ENCODE results near the gene CTNNBL1. TPM values are rescaled to one million over a fixed set of nuclear protein-coding genes. Genes with fewer than 3 reads are reported as not detected.

CTNNBL1 gene
- total and polyA plus RNA-seq, 2 experiments from 2014 or later = 36.3 to 68.7 TPM

- H4K20me1 ChIP-seq (replicated peaks; ENCODE audit: insufficient read depth) = peaks cover under 1% of the 10 kb centered on the region; the same call in 1 of the 2 replicates
- Mint-ChIP-seq H3K4me1 (peaks cover 23% of the 10 kb centered on the region), H3K27me3 (ENCODE audit: insufficient read depth, low read depth, poor library complexity) (peaks cover 2% of the 10 kb centered on the region), H3K9me3 (no peaks in the 10 kb centered on the region), H3K4me3 (no peak overlapping the region), H3K27ac (no peak overlapping the region), H3K36me3 (ENCODE audit: low read depth) (no peaks in the 10 kb centered on the region)
- no peaks in the 10 kb centered on the region for H3K79me2 ChIP-seq (replicated peaks; ENCODE audit: insufficient read depth)
- no peak overlapping the region for H2AFZ ChIP-seq
- H3K27me3 ChIP-seq (ENCODE audit: insufficient read depth) = no peaks in the 10 kb centered on the region
- 0 out of 2 replicates have a peak, but pooled peaks cover 5% of the 10 kb centered on the region for H3K36me3 ChIP-seq (ENCODE audit: insufficient read depth)
- H3K4me1 ChIP-seq (ENCODE audit: insufficient read depth) = 0 out of 2 replicates have a peak, but pooled peaks cover 5% of the 10 kb centered on the region
- no peaks in the 10 kb centered on the region for H3F3A ChIP-seq (replicated peaks; ENCODE audit: low read depth)
- no peak for DNase-seq (ENCODE audit: low spot score)
- no peak for ATAC-seq
- H3K9me2 ChIP-seq (ENCODE audit: insufficient read depth) = no peaks in the 10 kb centered on the region
- no peak overlapping the region for H3K4me3 ChIP-seq
- H3K4me2 ChIP-seq = no peak overlapping the region
- no peak overlapping the region for H3K27ac ChIP-seq (ENCODE audit: low read depth)
- TF ChIP-seq, protein P1, sequence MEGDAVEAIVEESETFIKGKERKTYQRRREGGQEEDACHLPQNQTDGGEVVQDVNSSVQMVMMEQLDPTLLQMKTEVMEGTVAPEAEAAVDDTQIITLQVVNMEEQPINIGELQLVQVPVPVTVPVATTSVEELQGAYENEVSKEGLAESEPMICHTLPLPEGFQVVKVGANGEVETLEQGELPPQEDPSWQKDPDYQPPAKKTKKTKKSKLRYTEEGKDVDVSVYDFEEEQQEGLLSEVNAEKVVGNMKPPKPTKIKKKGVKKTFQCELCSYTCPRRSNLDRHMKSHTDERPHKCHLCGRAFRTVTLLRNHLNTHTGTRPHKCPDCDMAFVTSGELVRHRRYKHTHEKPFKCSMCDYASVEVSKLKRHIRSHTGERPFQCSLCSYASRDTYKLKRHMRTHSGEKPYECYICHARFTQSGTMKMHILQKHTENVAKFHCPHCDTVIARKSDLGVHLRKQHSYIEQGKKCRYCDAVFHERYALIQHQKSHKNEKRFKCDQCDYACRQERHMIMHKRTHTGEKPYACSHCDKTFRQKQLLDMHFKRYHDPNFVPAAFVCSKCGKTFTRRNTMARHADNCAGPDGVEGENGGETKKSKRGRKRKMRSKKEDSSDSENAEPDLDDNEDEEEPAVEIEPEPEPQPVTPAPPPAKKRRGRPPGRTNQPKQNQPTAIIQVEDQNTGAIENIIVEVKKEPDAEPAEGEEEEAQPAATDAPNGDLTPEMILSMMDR (conservative IDR thresholded peaks at IDR 0.05; ENCODE audit: low read depth in 2 of 2) = no peak
- TF ChIP-seq POLR2AphosphoS5 (IDR thresholded peaks at IDR 0.05; ENCODE audit: low read depth) (no peak), ZNF462 (CRISPR knock-in tag; IDR thresholded peaks at IDR 0.05) (no peak), REST (IDR thresholded peaks at IDR 0.05; ENCODE audit: unreplicated experiment) (no peak), NANOG (IDR thresholded peaks at IDR 0.05; ENCODE audit: borderline replicate concordance) (no peak), ETS1 (IDR thresholded peaks at IDR 0.05) (no peak), STAT1 (IDR thresholded peaks at IDR 0.05; ENCODE audit: unreplicated experiment) (no peak), JUNB (IDR thresholded peaks at IDR 0.05; ENCODE audit: unreplicated experiment) (no peak), CREB1 (CRISPR knock-in tag; IDR thresholded peaks at IDR 0.05; ENCODE audit: low read depth) (no peak), ZNF331 (CRISPR knock-in tag; IDR thresholded peaks at IDR 0.05; ENCODE audit: low read depth) (no peak), ZNF114 (CRISPR knock-in tag; IDR thresholded peaks at IDR 0.05) (no peak), EZH2phosphoT487 (IDR thresholded peaks at IDR 0.05; ENCODE audit: unreplicated experiment) (no peak), EZH2 (IDR thresholded peaks at IDR 0.05; ENCODE audit: low read depth, unreplicated experiment) (no peak)
These were observed 147.6 kb downstream of the CTNNBL1 start for GRCh38 chr20:37841389-37841788.

All from GM23338 (cell line).